Adrenal gland (tissue), 5 donors: ENCODE data around the gene PPARGC1A.

Source experiments
- POLR2A ChIP-seq, 2 donors: fragments of 450-650 bp; IDR thresholded peaks; one replicate each; pipeline ENCODE4 v1.6.1; 2017; ENCODE audit warnings: antibody characterized with exemption in 2 of 2, mild to moderate bottlenecking in 2 of 2, moderate library complexity in 1 of 2
- TF ChIP-seq, protein P1 (sequence below), 6 experiments: fragments of 450-650 bp in 4 of 6; fragments of 200-600 bp in 2 of 6; sonication (generic) in 1 of 6; IDR thresholded peaks; 1 replicate in 5 of 6; 2 replicates in 1 of 6; pipeline versions ENCODE4 v1.5.1 to v1.8.0; 2016 to 2021; ENCODE audit warnings: antibody characterized with exemption in 6 of 6, mild to moderate bottlenecking in 2 of 6, moderate library complexity in 1 of 6
- donor health status: DM: no; HTN: no; CAD: no.

DNA sequence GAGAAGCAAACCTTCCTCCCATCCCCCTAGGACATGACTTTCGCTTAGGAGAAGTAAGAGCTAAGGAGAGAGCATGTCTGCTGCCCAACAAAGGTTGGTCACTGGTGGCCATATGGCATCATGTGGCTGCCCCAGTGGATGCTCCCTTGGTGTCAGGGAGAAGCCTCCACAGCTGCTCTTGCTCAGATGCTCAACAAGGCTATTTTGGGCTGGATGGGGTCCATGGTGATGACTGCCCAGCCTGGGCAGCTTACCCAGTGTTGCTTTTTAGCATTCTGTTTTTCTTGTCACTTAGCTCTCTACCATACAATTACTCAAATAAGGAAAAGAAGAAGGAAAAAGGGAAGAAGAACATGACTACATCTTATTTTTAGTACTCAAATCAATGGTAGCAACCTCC is 48.9 kb upstream of the PPARGC1A start:
- TF ChIP-seq, protein P1, sequence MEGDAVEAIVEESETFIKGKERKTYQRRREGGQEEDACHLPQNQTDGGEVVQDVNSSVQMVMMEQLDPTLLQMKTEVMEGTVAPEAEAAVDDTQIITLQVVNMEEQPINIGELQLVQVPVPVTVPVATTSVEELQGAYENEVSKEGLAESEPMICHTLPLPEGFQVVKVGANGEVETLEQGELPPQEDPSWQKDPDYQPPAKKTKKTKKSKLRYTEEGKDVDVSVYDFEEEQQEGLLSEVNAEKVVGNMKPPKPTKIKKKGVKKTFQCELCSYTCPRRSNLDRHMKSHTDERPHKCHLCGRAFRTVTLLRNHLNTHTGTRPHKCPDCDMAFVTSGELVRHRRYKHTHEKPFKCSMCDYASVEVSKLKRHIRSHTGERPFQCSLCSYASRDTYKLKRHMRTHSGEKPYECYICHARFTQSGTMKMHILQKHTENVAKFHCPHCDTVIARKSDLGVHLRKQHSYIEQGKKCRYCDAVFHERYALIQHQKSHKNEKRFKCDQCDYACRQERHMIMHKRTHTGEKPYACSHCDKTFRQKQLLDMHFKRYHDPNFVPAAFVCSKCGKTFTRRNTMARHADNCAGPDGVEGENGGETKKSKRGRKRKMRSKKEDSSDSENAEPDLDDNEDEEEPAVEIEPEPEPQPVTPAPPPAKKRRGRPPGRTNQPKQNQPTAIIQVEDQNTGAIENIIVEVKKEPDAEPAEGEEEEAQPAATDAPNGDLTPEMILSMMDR (IDR thresholded peaks at IDR 0.05), result no peak
- no peak for TF ChIP-seq POLR2A (IDR thresholded peaks at IDR 0.05)
